OCI-LY3 (cell line): Measurements from ENCODE around the gene MAPK8IP1.

Source experiments
- H2AFZ ChIP-seq: fragments of 200-600, 300-600 bp; shearing (Covaris generic); 2 replicates; pipeline ENCODE4 v1.6.0; 2014; ENCODE audit warnings: antibody characterized with exemption, low read depth, low read length
- H3K27ac ChIP-seq: fragments of 200-600, 300-600 bp; sonication (generic); 2 replicates; pipeline ENCODE4 v1.5.1; 2014; ENCODE audit warnings: mild to moderate bottlenecking, low read length, moderate library complexity, mixed read lengths
- H3K27me3 ChIP-seq: fragments of 200-600, 300-600 bp; sonication (generic); 2 replicates; pipeline ENCODE4 v1.6.1; 2014; ENCODE audit warnings: low read depth, low read length, mixed read lengths
- H3K36me3 ChIP-seq: fragments of 200-600, 300-600 bp; sonication (generic); replicated peaks from 2 replicates; pipeline ENCODE3; 2014; ENCODE audit warnings: low read depth, low read length, mixed read lengths
- H3K4me1 ChIP-seq: fragments of 300-600, 200-600 bp; sonication (generic); 2 replicates; pipeline ENCODE4 v1.6.1; 2014; ENCODE audit warnings: low read length, mixed read lengths
- H3K4me2 ChIP-seq: fragments of 200-600, 300-600 bp; sonication (generic); 2 replicates; pipeline ENCODE4 v1.6.1; 2014; ENCODE audit warnings: low read length, mixed read lengths
- H3K4me3 ChIP-seq: fragments of 300-600, 200-600 bp; sonication (generic); 2 replicates; pipeline ENCODE4 v1.5.1; 2014; ENCODE audit warnings: antibody characterized with exemption, mild to moderate bottlenecking, low read length, moderate library complexity
- H3K79me2 ChIP-seq: fragments of 300-600, 200-600 bp; shearing (Covaris generic); 2 replicates; pipeline ENCODE4 v1.6.1; 2014; ENCODE audit warnings: mild to moderate bottlenecking, low read length, mixed read lengths
- H3K9ac ChIP-seq: fragments of 300-600, 200-600 bp; shearing (Covaris generic); 2 replicates; pipeline ENCODE4 v1.6.0; 2014; ENCODE audit warnings: mild to moderate bottlenecking, low read length, moderate library complexity
- H3K9me3 ChIP-seq: fragments of 200-600, 300-600 bp; shearing (Covaris generic); 2 replicates; pipeline ENCODE4 v1.6.1; 2014; ENCODE audit warnings: low read length, mixed read lengths; ENCODE audit not compliant: insufficient read depth
- H4K20me1 ChIP-seq: fragments of 200-600, 300-600 bp; sonication (generic); 2 replicates; pipeline ENCODE4 v1.6.1; 2016; ENCODE audit warnings: low read length, mixed read lengths; ENCODE audit not compliant: insufficient read depth
- EZH2phosphoT487 ChIP-seq: fragments of 200-600 bp; shearing (Covaris generic); IDR thresholded peaks from 2 replicates; pipeline ENCODE4 v1.6.1; 2018; ENCODE audit warnings: antibody characterized with exemption, mixed run types, low read depth
- TF ChIP-seq, protein P1 (sequence below): fragments of 200-600, 300-600 bp; sonication (generic); IDR thresholded peaks from 2 replicates; pipeline ENCODE4 v1.5.1; 2014; ENCODE audit warnings: antibody characterized with exemption, low read length, low read depth

The MAPK8IP1 gene

DNA sequence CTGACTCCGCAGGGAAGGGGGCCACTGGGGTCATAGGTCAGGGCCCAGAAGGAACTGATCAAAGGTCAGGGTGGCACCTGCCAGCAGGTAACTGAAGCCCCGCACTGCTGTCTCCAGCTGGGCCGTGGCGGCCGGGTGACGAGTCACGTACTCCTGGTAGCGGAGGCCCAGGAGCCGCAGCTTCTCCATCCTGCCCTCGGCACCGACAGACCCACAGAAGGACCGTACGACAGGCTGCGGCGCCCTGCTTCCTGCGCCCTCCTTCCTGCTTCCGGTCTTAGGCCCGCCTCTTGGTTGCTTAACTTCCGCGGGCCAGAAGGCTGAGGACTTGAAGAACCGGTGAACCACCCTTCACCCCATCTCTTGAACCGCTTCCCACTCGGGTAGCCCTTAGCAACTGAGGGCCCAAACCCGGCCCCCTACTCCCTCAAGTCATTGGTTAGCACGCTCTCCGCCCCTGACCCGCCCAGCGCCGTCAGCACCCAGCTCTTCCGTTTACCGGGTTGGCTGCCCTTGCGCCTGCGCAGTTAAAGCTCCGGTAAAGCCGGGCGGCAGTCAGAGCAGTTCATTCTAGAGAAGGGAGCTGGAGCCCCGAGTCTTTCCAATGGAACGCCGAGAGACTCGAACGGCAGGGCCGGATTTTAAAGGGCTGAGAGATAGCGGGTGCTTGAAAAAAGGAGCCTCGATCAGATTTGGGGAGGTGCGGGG, 32.3 kb downstream of the MAPK8IP1 start, which contains the start of gene PEX16:
TSS of gene PEX16 (minus strand) at position 255 of the 708 bp plus-strand sequence. CDS start at position 189, 66 bp downstream.
- Histone ChIP-seq H3K27me3 (no peaks in the 10 kb centered on the region), H3K4me2 (peak within 1 kb of the TSS; percentile 87), H4K20me1 (no peaks in the 10 kb centered on the region), H3K9me3 (no peaks in the 10 kb centered on the region), H2AFZ (peak within 1 kb of the TSS; percentile 70), H3K9ac (peak within 1 kb of the TSS; percentile 86), H3K36me3 (peaks cover 11% of the 10 kb centered on the region), H3K27ac (peak within 1 kb of the TSS; percentile 81), H3K4me1 (peaks cover 8% of the 10 kb centered on the region; the same call in 1 of the 2 replicates), H3K4me3 (peak within 1 kb of the TSS; percentile 95), H3K79me2 (peaks cover 18% of the 10 kb centered on the region)
- TF ChIP-seq, protein P1, sequence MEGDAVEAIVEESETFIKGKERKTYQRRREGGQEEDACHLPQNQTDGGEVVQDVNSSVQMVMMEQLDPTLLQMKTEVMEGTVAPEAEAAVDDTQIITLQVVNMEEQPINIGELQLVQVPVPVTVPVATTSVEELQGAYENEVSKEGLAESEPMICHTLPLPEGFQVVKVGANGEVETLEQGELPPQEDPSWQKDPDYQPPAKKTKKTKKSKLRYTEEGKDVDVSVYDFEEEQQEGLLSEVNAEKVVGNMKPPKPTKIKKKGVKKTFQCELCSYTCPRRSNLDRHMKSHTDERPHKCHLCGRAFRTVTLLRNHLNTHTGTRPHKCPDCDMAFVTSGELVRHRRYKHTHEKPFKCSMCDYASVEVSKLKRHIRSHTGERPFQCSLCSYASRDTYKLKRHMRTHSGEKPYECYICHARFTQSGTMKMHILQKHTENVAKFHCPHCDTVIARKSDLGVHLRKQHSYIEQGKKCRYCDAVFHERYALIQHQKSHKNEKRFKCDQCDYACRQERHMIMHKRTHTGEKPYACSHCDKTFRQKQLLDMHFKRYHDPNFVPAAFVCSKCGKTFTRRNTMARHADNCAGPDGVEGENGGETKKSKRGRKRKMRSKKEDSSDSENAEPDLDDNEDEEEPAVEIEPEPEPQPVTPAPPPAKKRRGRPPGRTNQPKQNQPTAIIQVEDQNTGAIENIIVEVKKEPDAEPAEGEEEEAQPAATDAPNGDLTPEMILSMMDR: no peak

DNA sequence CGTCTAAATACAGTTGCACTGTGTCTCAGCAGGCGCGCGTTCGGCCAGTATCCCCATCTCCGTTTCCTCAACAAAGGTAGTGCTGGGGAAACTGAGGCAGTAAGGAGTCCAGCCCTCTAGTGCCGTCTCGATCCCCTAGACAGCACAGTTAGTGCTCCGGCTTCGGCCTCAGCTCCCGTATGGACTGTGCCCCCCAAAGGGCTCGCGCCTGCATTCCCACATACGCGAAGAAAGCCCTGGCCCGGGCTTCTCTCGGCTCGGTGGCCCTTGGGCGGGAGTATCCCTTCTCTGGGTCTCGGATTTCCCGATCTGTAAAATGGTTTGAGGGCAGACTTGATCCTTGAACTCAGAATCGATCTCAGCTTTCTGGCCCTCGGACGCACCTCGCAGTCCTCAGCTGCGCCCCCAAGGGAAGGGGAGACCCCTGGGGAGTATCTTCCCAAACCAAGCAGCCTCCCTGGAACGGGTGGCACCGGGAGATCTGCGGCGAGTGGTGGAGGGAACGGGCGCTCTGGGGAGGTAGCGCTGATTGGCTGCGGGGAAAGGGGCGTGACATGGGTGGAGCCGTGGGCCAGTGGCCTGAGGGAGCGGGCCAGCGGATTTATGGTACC, 33.0 kb downstream of the MAPK8IP1 start:
- TF ChIP-seq, protein P1: no peak
- no peak for TF ChIP-seq EZH2phosphoT487
- Histone ChIP-seq H3K4me3 (peak overlapping the region; percentile 95), H3K9ac (peak overlapping the region; percentile 86), H3K27me3 (no peaks in the 10 kb centered on the region), H3K27ac (peak overlapping the region; percentile 81), H4K20me1 (no peaks in the 10 kb centered on the region), H3K36me3 (peaks cover 6% of the 10 kb centered on the region), H3K4me2 (peak overlapping the region; percentile 87), H3K9me3 (no peaks in the 10 kb centered on the region), H3K79me2 (peaks cover 18% of the 10 kb centered on the region), H3K4me1 (peaks cover 8% of the 10 kb centered on the region; the same call in 1 of the 2 replicates), H2AFZ (peak overlapping the region; percentile 70)

DNA sequence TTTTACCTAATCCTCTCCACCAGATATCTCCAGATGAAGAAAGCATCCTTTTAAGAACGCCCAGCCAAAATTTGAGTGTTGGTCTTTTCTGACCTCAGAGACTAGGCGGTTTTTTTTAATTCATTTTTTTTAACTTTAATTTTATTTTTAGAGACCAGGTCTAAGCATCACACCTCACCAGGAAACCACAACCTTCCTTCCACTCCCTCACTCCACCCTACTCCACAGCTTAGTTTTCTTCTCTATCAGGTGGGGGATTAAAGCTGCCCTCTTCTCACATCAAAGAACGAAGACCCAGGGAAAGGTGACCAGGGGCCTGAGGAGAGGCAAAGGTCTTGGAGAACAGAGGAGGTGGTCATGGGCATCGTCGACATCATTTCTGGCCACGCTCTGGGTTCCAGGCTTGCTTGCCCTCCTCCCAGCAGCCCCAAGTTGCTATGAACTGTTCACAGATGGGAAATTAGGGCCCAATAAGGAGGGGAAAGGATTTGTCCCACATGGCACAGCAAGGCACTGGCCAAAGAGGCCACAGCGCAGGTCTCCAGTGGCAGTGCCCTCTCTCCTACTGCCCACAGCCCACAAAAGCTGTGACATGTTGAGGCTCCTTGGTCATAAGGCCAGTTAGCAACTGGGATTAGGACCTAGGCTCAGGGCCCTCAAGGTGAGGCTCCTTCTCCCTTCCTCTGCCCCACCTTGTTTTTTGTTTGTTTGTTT, 33.7 kb downstream of the MAPK8IP1 start:
- Histone ChIP-seq H3K27me3 (no peaks in the 10 kb centered on the region), H3K4me3 (peak overlapping the region; percentile 95), H3K9me3 (no peaks in the 10 kb centered on the region), H3K9ac (peak overlapping the region; percentile 86; the same call in 1 of the 2 replicates), H3K36me3 (peaks cover 5% of the 10 kb centered on the region), H4K20me1 (no peaks in the 10 kb centered on the region), H3K4me2 (peak overlapping the region; percentile 87), H3K27ac (no peak overlapping the region), H2AFZ (0 out of 2 replicates have a peak overlapping the region, but pooled peaks have one; percentile 17), H3K4me1 (peaks cover 8% of the 10 kb centered on the region; the same call in 1 of the 2 replicates), H3K79me2 (peaks cover 18% of the 10 kb centered on the region)
- no peak for TF ChIP-seq EZH2phosphoT487
- TF ChIP-seq, protein P1: no peak
